H1 (cell line): Measurements from ENCODE around the gene USH2A. TPM values are rescaled to one million over a fixed set of nuclear protein-coding genes. Genes with fewer than 3 reads are reported as not detected.

Experiments
- ATF2 ChIP-seq: IDR thresholded peaks from 2 replicates; pipeline ENCODE4 v1.6.1; 2012; ENCODE audit warnings: low read length, inconsistent platforms
- BRCA1 ChIP-seq: IDR thresholded peaks from 2 replicates; pipeline ENCODE4 v1.6.1; 2012; ENCODE audit warnings: low read depth, low read length, improper control_type of control experiment
- CHD7 ChIP-seq: fragments of 300-600 bp; sonication (generic); IDR thresholded peaks from 2 replicates; pipeline ENCODE4 v1.7.1; 2012; ENCODE audit warnings: low read length, moderate library complexity, mild to moderate bottlenecking, inconsistent platforms; ENCODE audit not compliant: insufficient replicate concordance
- GABPA ChIP-seq: IDR thresholded peaks from 2 replicates; pipeline ENCODE4 v1.6.1; 2011; ENCODE audit warnings: mild to moderate bottlenecking, low read length, moderate library complexity, borderline replicate concordance; ENCODE audit not compliant: insufficient read depth
- HDAC2 ChIP-seq, 2 experiments: fragments of 300-600 bp in 1 of 2; sonication (generic) in 1 of 2; IDR thresholded peaks; 2 replicates each; pipeline ENCODE4 v1.6.1; 2011 to 2012; ENCODE audit warnings: low read depth in 2 of 2, low read length in 2 of 2, mild to moderate bottlenecking in 2 of 2, moderate library complexity in 2 of 2, borderline replicate concordance in 1 of 2, inconsistent platforms in 1 of 2
- POLR2AphosphoS5 ChIP-seq: IDR thresholded peaks from 2 replicates; pipeline ENCODE4 v1.6.1; 2011; ENCODE audit warnings: low read depth, low read length
- POU5F1 ChIP-seq: IDR thresholded peaks from 2 replicates; pipeline ENCODE4 v1.6.1; 2011; ENCODE audit warnings: low read depth, mild to moderate bottlenecking, low read length, moderate library complexity
- RAD21 ChIP-seq, 2 experiments: IDR thresholded peaks in 1 of 2; conservative IDR thresholded peaks in 1 of 2; 2 replicates each; pipeline ENCODE4 v1.6.1; 2011; ENCODE audit warnings: low read depth in 2 of 2, low read length in 2 of 2, improper control_type of control experiment in 1 of 2, inconsistent platforms in 1 of 2, mild to moderate bottlenecking in 1 of 2, moderate library complexity in 1 of 2
- SRF ChIP-seq: IDR thresholded peaks from 2 replicates; pipeline ENCODE4 v1.6.1; 2011; ENCODE audit warnings: mild to moderate bottlenecking, low read depth, low read length, moderate library complexity
- YY1 ChIP-seq: IDR thresholded peaks from 2 replicates; pipeline ENCODE4 v1.6.1; 2011; ENCODE audit warnings: low read depth, mild to moderate bottlenecking, low read length
- polyA plus RNA-seq, 7 experiments: library from polyadenylated mRNA; depleted of rRNA in 3 of 7; stranded (reverse) in 5 of 7; unstranded in 2 of 7; fragments of >200 nt in 5 of 7; fragments of 200-250 nt in 2 of 7; gene quantifications; 1 replicate in 5 of 7; 2 replicates in 1 of 7; 4 replicates in 1 of 7; pipeline versions ENCODE4 v1.2.1 to v1.2.3, GENCODE V29; 2011 to 2013; ENCODE audit warnings: missing spikeins in 2 of 7, mixed read lengths in 2 of 7
- total RNA-seq: library from RNA; stranded (reverse); fragmentation: NEBNext Ultra II Directional; extraction: Animal tissue kit (Norgen Biotek cat#: 25700); gene quantifications from 2 replicates; pipeline ENCODE4 v1.2.1, GENCODE V29; 2021

USH2A gene
- total and polyA plus RNA-seq, 2 of the 8 experiments (the other 6 are each of a cell fraction or from before 2014, with no cell fraction given) = 0.02 to 0.17 TPM

- TF ChIP-seq CHD7 (no peak), POU5F1 (no peak), POLR2AphosphoS5 (no peak), SRF (no peak), BRCA1 (no peak), GABPA (no peak), RAD21 (IDR thresholded peaks at IDR 0.05 in 1 of 2, conservative IDR thresholded peaks at IDR 0.05 in 1 of 2; ENCODE audit: low read depth in 2 of 2, low read length in 2 of 2) (no peak), YY1 (no peak), ATF2 (no peak), HDAC2 (IDR thresholded peaks at IDR 0.05; ENCODE audit: borderline replicate concordance in 1 of 2, low read depth in 2 of 2, low read length in 2 of 2) (no peak)
Observed at GRCh38 chr1:215761446-215761845, 661.8 kb downstream of the USH2A start (continued).
